Muscle of leg (tissue), 16 donors: ENCODE results near the gene CPSF3. TPM values are rescaled to one million over a fixed set of nuclear protein-coding genes. Genes with fewer than 3 reads are reported as not detected.
A peak's percentile ranks its signal among the peaks of the same experiment; 100 is the strongest.

Experiments used
- DNase-seq: peaks from one replicate; pipeline ENCODE4 v3.0.0; 2013
- H3K27ac ChIP-seq: one replicate; pipeline ENCODE4 v1.5.1; 2013; ENCODE audit warnings: mild to moderate bottlenecking, low read length, control low read depth
- H3K27me3 ChIP-seq: one replicate; pipeline ENCODE4 v1.6.1; 2013; ENCODE audit warnings: low read length; ENCODE audit not compliant: control insufficient read depth, insufficient read depth
- H3K36me3 ChIP-seq: one replicate; pipeline ENCODE4 v1.6.1; 2013; ENCODE audit warnings: low read length; ENCODE audit not compliant: control insufficient read depth, insufficient read depth
- H3K4me1 ChIP-seq: one replicate; pipeline ENCODE4 v1.6.1; 2013; ENCODE audit warnings: low read length; ENCODE audit not compliant: control insufficient read depth, insufficient read depth
- H3K4me3 ChIP-seq: one replicate; pipeline ENCODE4 v1.5.1; 2013; ENCODE audit warnings: low read length, control low read depth
- H3K9me3 ChIP-seq: replicated peaks from 2 replicates; pipeline ENCODE4 v1.6.1; 2013; ENCODE audit warnings: low read depth, low read length; ENCODE audit not compliant: control insufficient read depth
- WGBS: methylation state at CpG from one replicate; pipeline ENCODE4 v1.1.5; 2013; ENCODE audit warnings: missing lambda C conversion rate; ENCODE audit not compliant: insufficient coverage; 5-methylcytosine and 5-hydroxymethylcytosine counted together
- long read RNA-seq, 11 donors: transcript quantifications; one replicate each; lab custom pipeline, GENCODE V29; 2026
- polyA plus RNA-seq, 8 donors: library from polyadenylated mRNA; unstranded; fragments of 120-200 nt; gene quantifications; one replicate each; pipeline versions ENCODE4 v1.2.1 to v1.2.3, GENCODE V29; 2013; ENCODE audit warnings: inconsistent platforms in 1 of 8, low replicate concordance in 1 of 8; ENCODE audit not compliant: insufficient read length in 8 of 8, insufficient read depth in 1 of 8
- total RNA-seq: library from RNA; stranded (reverse); fragments of 120-200 nt; gene quantifications from one replicate; pipeline ENCODE4 v1.2.4, GENCODE V29; 2013

The CPSF3 gene
- total RNA-seq = 35.1 TPM
- 10 to 100 TPM; 31.3 to 37.8 (median 34.3) TPM for polyA plus RNA-seq
- long read RNA-seq, donor 1, partial matches to known transcripts = 0 of 3 reads
- long read RNA-seq, donor 1, other reads (novel, unspliced or antisense) = 0 of 3 reads
- long read RNA-seq, donor 2 = 0 reads
- long read RNA-seq, donor 3, partial matches to known transcripts = 0 of 4 reads
- long read RNA-seq, donor 3, other reads (novel, unspliced or antisense) = 0 of 4 reads
- long read RNA-seq, donor 4, transcript CPSF3-201 (18 exons, 2,345 nt) = major isoform, 6 of 6 reads
- long read RNA-seq, donor 4, partial matches to known transcripts = 0 of 6 reads
- long read RNA-seq, donor 4, other reads (novel, unspliced or antisense) = 0 of 6 reads
- long read RNA-seq, donor 5, transcript CPSF3-201 (18 exons, 2,345 nt) = major isoform, 20 of 29 reads
- long read RNA-seq, donor 5, partial matches to known transcripts = 9 of 29 reads
- long read RNA-seq, donor 5, other reads (novel, unspliced or antisense) = 0 of 29 reads
- long read RNA-seq, donor 6, transcript CPSF3-201 (18 exons, 2,345 nt) = major isoform, 9 of 9 reads
- long read RNA-seq, donor 6, partial matches to known transcripts = 0 of 9 reads
- long read RNA-seq, donor 6, other reads (novel, unspliced or antisense) = 0 of 9 reads
- long read RNA-seq, donor 7, transcript CPSF3-201 (18 exons, 2,345 nt) = major isoform, 6 of 16 reads
- long read RNA-seq, donor 7, partial matches to known transcripts = 10 of 16 reads
- long read RNA-seq, donor 7, other reads (novel, unspliced or antisense) = 0 of 16 reads
- long read RNA-seq, donor 8, transcript CPSF3-201 (18 exons, 2,345 nt) = major isoform, 5 of 5 reads
- long read RNA-seq, donor 8, partial matches to known transcripts = 0 of 5 reads
- long read RNA-seq, donor 8, other reads (novel, unspliced or antisense) = 0 of 5 reads
- long read RNA-seq, donor 9, partial matches to known transcripts = 0 of 4 reads
- long read RNA-seq, donor 9, other reads (novel, unspliced or antisense) = 0 of 4 reads
- long read RNA-seq, donor 10, transcript CPSF3-201 (18 exons, 2,345 nt) = major isoform, 9 of 9 reads
- long read RNA-seq, donor 10, partial matches to known transcripts = 0 of 9 reads
- long read RNA-seq, donor 10, other reads (novel, unspliced or antisense) = 0 of 9 reads
- long read RNA-seq, donor 11, transcript CPSF3-201 (18 exons, 2,345 nt) = major isoform, 6 of 6 reads
- long read RNA-seq, donor 11, partial matches to known transcripts = 0 of 6 reads
- long read RNA-seq, donor 11, other reads (novel, unspliced or antisense) = 0 of 6 reads

GRCh38 chr2:9423100-9423921, at the start of gene CPSF3, which contains the start of gene ITGB1BP1:
TSS of gene CPSF3 (plus strand) at chr2:9423654. CDS start at chr2:9423774, 120 bp downstream.
TSS of gene ITGB1BP1 (minus strand) at chr2:9423528. CDS start at chr2:9418697, 4,831 bp downstream.
- Histone ChIP-seq H3K9me3 (no peaks in the 10 kb centered on the region), H3K4me1 (peaks cover 27% of the 10 kb centered on the region), H3K4me3 (peak within 1 kb of the TSS; percentile 98), H3K36me3 (peaks cover 5% of the 10 kb centered on the region), H3K27me3 (no peaks in the 10 kb centered on the region), H3K27ac (peak within 1 kb of the TSS; percentile 96)
- peak; percentile 99 for DNase-seq
- under 1% methylated on average over 72 of the region's 91 CpGs for WGBS

DNA sequence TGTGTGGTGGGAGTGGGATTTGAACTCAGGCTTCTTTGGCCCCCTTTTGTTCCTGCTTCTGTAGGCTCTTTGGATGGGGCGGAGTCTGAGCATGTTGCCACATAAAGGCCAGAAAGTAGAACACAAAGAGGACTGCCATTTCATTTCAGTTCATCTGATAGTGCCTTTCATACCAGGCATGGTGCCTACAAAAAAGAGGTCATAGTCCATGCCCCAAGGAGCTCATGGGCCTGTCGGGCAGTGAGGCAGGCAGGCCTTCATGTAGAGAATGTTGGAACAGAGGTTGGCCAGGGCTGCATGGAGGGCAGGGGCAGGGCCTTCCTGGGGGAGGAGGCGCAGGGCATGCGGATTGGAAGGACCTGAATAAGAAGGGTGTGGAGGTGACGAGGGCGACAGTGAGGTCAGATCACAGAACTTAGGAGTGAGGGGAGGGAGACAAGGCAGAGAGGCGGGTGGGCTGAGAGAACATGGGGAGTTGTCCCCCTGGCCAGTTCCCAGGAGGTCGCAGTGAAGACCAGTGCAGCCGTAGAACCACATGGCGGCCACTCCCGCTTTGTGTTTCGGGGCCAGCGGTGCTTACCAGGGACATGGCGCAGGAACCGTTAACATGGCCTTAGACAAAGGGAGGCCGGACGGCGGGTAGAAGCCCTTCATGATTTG, 49.3 kb upstream of the CPSF3 start:
- Histone ChIP-seq H3K4me3 (no peak overlapping the region), H3K27ac (no peak overlapping the region), H3K27me3 (no peaks in the 10 kb centered on the region), H3K4me1 (peaks cover 19% of the 10 kb centered on the region), H3K9me3 (no peaks in the 10 kb centered on the region), H3K36me3 (peaks cover 52% of the 10 kb centered on the region)
- DNase-seq = no peak
- 94% methylated on average over 18 of the region's 18 CpGs for WGBS

GRCh38 chr2:9375857-9376428, 47.5 kb upstream of the CPSF3 start:
- no peak overlapping the region for H3K4me3 ChIP-seq
- 95% methylated on average over 3 of the region's 4 CpGs for WGBS
- H3K36me3 ChIP-seq = peaks cover 56% of the 10 kb centered on the region
- no peak for DNase-seq
- H3K27me3 ChIP-seq = no peaks in the 10 kb centered on the region
- H3K27ac ChIP-seq = no peak overlapping the region
- no peaks in the 10 kb centered on the region for H3K9me3 ChIP-seq
- H3K4me1 ChIP-seq = peaks cover 24% of the 10 kb centered on the region

GRCh38 chr2:9377461-9378097, 45.9 kb upstream of the CPSF3 start:
- DNase-seq = no peak
- H3K36me3 ChIP-seq = peaks cover 67% of the 10 kb centered on the region
- H3K4me3 ChIP-seq = no peak overlapping the region
- whole genome bisulfite sequencing = 73% methylated on average over 4 of the region's 9 CpGs
- peaks cover 31% of the 10 kb centered on the region for H3K4me1 ChIP-seq
- no peaks in the 10 kb centered on the region for H3K9me3 ChIP-seq
- H3K27me3 ChIP-seq = no peaks in the 10 kb centered on the region
- H3K27ac ChIP-seq = peak overlapping the region; percentile 55

DNA sequence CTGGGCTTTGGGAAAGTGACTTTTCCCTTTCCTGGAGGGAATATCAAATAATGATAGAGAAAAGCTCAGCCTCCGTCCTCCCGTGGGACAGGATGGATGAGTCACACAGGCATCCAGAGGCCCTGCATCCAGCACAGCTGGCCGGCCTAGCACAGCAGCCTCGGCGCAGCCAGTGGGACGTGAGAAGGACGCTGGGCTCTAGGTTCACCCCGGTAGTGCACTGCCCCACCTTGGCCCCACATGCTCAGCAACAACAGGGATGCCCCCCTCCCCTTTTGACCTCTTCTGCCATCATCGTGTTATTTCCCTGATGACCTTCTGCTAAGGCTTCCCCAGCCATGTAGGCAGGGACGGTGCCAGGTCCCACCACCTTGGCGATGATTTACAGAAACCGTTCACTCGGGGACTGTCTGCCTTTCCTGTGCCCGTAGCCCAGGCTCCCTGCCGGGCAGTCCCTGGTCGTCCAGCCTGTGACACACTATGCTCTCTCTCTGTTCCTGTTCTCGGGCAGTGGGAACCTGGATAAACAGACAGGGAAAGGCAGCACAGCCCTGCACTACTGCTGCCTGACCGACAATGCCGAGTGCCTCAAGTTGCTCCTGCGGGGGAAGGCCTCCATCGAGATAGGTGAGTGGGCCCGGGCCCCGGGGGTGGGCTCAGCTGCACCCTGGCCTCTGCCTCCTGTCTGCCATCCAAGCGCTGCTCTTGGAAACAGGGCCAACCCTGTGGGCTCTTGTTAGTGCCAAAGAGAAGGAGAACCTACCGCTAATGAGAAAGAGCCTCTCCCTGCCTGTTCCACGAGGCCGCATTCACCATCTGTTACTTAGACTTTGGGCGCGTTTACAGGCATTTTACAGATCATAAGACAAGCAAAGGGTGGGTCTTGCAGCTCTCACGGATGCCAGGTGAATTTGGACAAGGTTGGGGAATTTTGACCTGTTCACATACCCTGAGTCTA, 44.7 kb upstream of the CPSF3 start:
- Histone ChIP-seq H3K27ac (peak overlapping the region; percentile 42), H3K4me3 (no peak overlapping the region), H3K36me3 (peaks cover 67% of the 10 kb centered on the region), H3K4me1 (peaks cover 31% of the 10 kb centered on the region), H3K9me3 (no peaks in the 10 kb centered on the region), H3K27me3 (no peaks in the 10 kb centered on the region)
- peak; percentile 78 for DNase-seq
- WGBS = 63% methylated on average over 27 of the region's 30 CpGs

- no peaks in the 10 kb centered on the region for H3K9me3 ChIP-seq
- H3K4me3 ChIP-seq = no peak overlapping the region
- no peak overlapping the region for H3K27ac ChIP-seq
- DNase-seq = no peak
- H3K4me1 ChIP-seq = peaks cover 31% of the 10 kb centered on the region
- H3K36me3 ChIP-seq = peaks cover 64% of the 10 kb centered on the region
- H3K27me3 ChIP-seq = no peaks in the 10 kb centered on the region
- WGBS = 100% methylated on average over 1 of the region's 5 CpGs
Measured at GRCh38 chr2:9379391-9379755, 44.1 kb upstream of the CPSF3 start.

- 81% methylated on average over 14 of the region's 18 CpGs for WGBS
- DNase-seq = peak; percentile 68
- peaks cover 31% of the 10 kb centered on the region for H3K4me1 ChIP-seq
Measured at GRCh38 chr2:9380702-9381628, 42.5 kb upstream of the CPSF3 start.

More at GRCh38 chr2:9380702-9381628, 42.5 kb upstream of the CPSF3 start:
- Histone ChIP-seq H3K4me3 (no peak overlapping the region), H3K27ac (peak overlapping the region; percentile 20), H3K27me3 (no peaks in the 10 kb centered on the region), H3K9me3 (no peaks in the 10 kb centered on the region), H3K36me3 (peaks cover 68% of the 10 kb centered on the region)
